NB4 (cell line): ENCODE data around the gene TASP1.
"Not testable (repeated sequence)": the region's sequence is repeated elsewhere in the genome, so short reads cannot be mapped to it uniquely, and the experiment has no call there.

ENCODE experiments used
- DNase-seq: peaks from one replicate; pipeline ENCODE4 v3.0.0; 2010; ENCODE audit warnings: low read depth
- H3K4me3 ChIP-seq: one replicate; pipeline ENCODE4 v1.5.1; 2011; ENCODE audit warnings: mild to moderate bottlenecking, low read depth, low read length, moderate library complexity
- CTCF ChIP-seq: IDR thresholded peaks from one replicate; pipeline ENCODE4 v1.5.1; 2012; ENCODE audit warnings: low read depth, low read length
- MAX ChIP-seq: IDR thresholded peaks from 2 replicates; pipeline ENCODE4 v1.6.1; 2011; ENCODE audit warnings: low read depth, low read length
- MYC ChIP-seq: IDR thresholded peaks from 2 replicates; pipeline ENCODE4 v1.6.1; 2011; ENCODE audit warnings: low read depth, low read length
- POLR2A ChIP-seq: IDR thresholded peaks from 2 replicates; pipeline ENCODE4 v1.6.1; 2011; ENCODE audit warnings: mild to moderate bottlenecking; ENCODE audit not compliant: insufficient read length; ENCODE audit errors: extremely low read depth

Gene TASP1

DNA sequence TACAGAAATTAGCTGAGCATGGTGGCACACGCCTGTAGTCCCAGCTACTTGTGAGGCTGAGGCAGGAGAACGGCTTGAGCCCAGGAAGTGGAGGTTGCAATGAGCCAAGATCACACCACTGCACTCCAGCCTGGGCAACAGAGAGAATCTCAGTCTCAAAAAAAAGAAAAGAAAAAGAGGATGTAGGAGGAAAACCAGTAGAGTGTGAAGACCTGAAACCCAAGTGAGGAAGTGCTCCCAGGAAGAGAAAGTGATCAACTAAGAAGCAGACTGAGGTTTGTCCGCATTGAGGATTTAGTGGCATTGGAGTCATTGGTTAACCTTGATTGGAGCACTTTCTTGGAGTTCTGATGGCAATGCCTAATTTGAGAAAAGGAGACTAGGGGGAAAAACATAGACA lies 20.6 kb upstream of the TASP1 start:
- no peak overlapping the region for H3K4me3 ChIP-seq
- DNase-seq = no peak
- TF ChIP-seq MAX = no peak
- no peak for TF ChIP-seq MYC
- TF ChIP-seq POLR2A = no peak
- TF ChIP-seq CTCF = no peak

DNA sequence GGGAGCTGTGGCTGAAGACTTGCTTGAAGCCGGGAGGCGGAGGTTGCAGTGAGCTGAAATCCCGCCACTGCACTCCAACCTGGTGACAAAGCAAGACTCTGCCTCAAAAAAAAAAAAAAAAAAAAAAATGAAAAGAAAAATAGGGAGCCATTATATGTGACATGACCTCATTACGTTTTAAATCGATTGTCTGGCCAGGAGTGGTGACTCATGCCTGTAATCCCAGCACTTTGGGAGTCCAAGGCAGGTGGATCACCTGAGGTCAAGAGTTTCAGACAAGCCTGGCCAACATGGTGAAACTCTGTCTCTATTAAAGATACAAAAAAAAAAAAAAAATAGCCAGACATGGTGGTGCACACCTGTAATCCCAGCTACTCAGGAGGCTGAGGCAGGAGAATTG lies 19.3 kb upstream of the TASP1 start:
- not testable (repeated sequence) for DNase-seq, H3K4me3 ChIP-seq

GRCh38 chr20:13656721-13657368 lies 18.1 kb upstream of the TASP1 start:
- TF ChIP-seq POLR2A = no peak
- no peak for TF ChIP-seq MAX
- TF ChIP-seq CTCF = no peak
- no peak for TF ChIP-seq MYC
- no peak overlapping the region for H3K4me3 ChIP-seq
- DNase-seq = no peak

- no peak for TF ChIP-seq MAX
- no peak for TF ChIP-seq CTCF
- no peak for TF ChIP-seq MYC
- no peak for TF ChIP-seq POLR2A
- H3K4me3 ChIP-seq = no peak overlapping the region
- no peak for DNase-seq
These were observed 15.8 kb upstream of the TASP1 start for GRCh38 chr20:13654463-13655023.

- no peak for DNase-seq
- no peak overlapping the region for H3K4me3 ChIP-seq
- TF ChIP-seq MAX = no peak
- TF ChIP-seq MYC = no peak
- TF ChIP-seq POLR2A = no peak
- no peak for TF ChIP-seq CTCF
These were observed 11.7 kb upstream of the TASP1 start for GRCh38 chr20:13650474-13650873.

- TF ChIP-seq POLR2A (no peak), CTCF (no peak), MYC (no peak), MAX (no peak)
These were observed 9.8 kb upstream of the TASP1 start for GRCh38 chr20:13648291-13649228.

More at GRCh38 chr20:13648291-13649228, 9.8 kb upstream of the TASP1 start:
- H3K4me3 ChIP-seq = no peak overlapping the region
- no peak for DNase-seq
